Adrenal gland (tissue), 5 donors: Measurements from ENCODE around the gene NTRK1.

Experiments
- POLR2A ChIP-seq, 2 donors: fragments of 450-650 bp; IDR thresholded peaks; one replicate each; pipeline ENCODE4 v1.6.1; 2017; ENCODE audit warnings: antibody characterized with exemption in 2 of 2, mild to moderate bottlenecking in 2 of 2, moderate library complexity in 1 of 2
- TF ChIP-seq, protein P1 (sequence below), 6 experiments: fragments of 450-650 bp in 4 of 6; fragments of 200-600 bp in 2 of 6; sonication (generic) in 1 of 6; IDR thresholded peaks; 1 replicate in 5 of 6; 2 replicates in 1 of 6; pipeline versions ENCODE4 v1.5.1 to v1.8.0; 2016 to 2021; ENCODE audit warnings: antibody characterized with exemption in 6 of 6, mild to moderate bottlenecking in 2 of 6, moderate library complexity in 1 of 6
- donor health status: DM: no; HTN: no; CAD: no.

DNA sequence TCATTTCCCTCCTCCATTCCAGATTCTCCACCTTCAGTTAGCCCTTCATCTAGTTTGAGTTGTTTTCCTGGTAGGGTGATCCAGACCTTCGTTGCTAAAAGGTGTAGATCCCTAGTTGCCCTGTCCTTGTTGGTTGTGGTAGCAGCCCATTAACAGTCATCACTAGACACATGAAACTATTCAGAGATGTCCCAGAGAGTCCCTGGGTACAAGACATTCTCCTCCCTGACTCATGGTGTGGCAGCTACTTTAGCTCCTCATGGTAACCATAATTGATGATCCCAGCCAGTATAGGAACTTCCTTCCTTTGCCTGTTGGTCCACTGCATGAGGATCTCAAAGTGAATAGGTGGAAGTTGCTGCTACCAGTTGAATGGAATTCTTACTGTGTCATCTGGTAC is 38.0 kb upstream of the NTRK1 start:
- TF ChIP-seq, protein P1, sequence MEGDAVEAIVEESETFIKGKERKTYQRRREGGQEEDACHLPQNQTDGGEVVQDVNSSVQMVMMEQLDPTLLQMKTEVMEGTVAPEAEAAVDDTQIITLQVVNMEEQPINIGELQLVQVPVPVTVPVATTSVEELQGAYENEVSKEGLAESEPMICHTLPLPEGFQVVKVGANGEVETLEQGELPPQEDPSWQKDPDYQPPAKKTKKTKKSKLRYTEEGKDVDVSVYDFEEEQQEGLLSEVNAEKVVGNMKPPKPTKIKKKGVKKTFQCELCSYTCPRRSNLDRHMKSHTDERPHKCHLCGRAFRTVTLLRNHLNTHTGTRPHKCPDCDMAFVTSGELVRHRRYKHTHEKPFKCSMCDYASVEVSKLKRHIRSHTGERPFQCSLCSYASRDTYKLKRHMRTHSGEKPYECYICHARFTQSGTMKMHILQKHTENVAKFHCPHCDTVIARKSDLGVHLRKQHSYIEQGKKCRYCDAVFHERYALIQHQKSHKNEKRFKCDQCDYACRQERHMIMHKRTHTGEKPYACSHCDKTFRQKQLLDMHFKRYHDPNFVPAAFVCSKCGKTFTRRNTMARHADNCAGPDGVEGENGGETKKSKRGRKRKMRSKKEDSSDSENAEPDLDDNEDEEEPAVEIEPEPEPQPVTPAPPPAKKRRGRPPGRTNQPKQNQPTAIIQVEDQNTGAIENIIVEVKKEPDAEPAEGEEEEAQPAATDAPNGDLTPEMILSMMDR (IDR thresholded peaks at IDR 0.05) = no peak
- no peak for TF ChIP-seq POLR2A (IDR thresholded peaks at IDR 0.05)
